H9 (cell line): ENCODE data around the gene C10orf105. TPM values are rescaled to one million over a fixed set of nuclear protein-coding genes. Genes with fewer than 3 reads are reported as not detected.

Experiments
- DNase-seq: peaks from one replicate; pipeline ENCODE4 v3.0.0-alpha.2; 2017
- H2AFZ ChIP-seq: one replicate; pipeline ENCODE4 v1.6.1; 2013; ENCODE audit warnings: mild to moderate bottlenecking, low read length, control low read depth, moderate library complexity
- H2AK5ac ChIP-seq: 2 replicates; pipeline ENCODE4 v1.6.1; 2013; ENCODE audit warnings: low read length, control low read depth, mixed read lengths; ENCODE audit not compliant: insufficient read length
- H2BK120ac ChIP-seq: one replicate; pipeline ENCODE4 v1.6.1; 2013; ENCODE audit warnings: low read depth, mild to moderate bottlenecking, low read length, control low read depth, inconsistent platforms; ENCODE audit not compliant: poor library complexity, severe bottlenecking
- H2BK12ac ChIP-seq: 2 replicates; pipeline ENCODE4 v1.6.1; 2013; ENCODE audit warnings: low read length, control low read depth, mixed read lengths, low read depth; ENCODE audit not compliant: insufficient read length
- H2BK15ac ChIP-seq: 2 replicates; pipeline ENCODE4 v1.6.1; 2013; ENCODE audit warnings: low read depth, low read length, control low read depth
- H2BK20ac ChIP-seq: one replicate; pipeline ENCODE4 v1.6.1; 2013; ENCODE audit warnings: low read depth, mild to moderate bottlenecking, low read length, control low read depth, inconsistent platforms; ENCODE audit not compliant: poor library complexity, severe bottlenecking
- H2BK5ac ChIP-seq: 2 replicates; pipeline ENCODE4 v1.6.1; 2013; ENCODE audit warnings: low read length, control low read depth, mixed read lengths; ENCODE audit not compliant: insufficient read length
- H3K14ac ChIP-seq: 2 replicates; pipeline ENCODE4 v1.6.1; 2013; ENCODE audit warnings: low read length, control low read depth; ENCODE audit not compliant: insufficient read depth
- H3K18ac ChIP-seq: 2 replicates; pipeline ENCODE4 v1.6.1; 2013; ENCODE audit warnings: low read depth, mild to moderate bottlenecking, mixed read lengths, low read length, control low read depth; ENCODE audit not compliant: insufficient read length
- H3K23ac ChIP-seq: 2 replicates; pipeline ENCODE4 v1.6.1; 2013; ENCODE audit warnings: low read length, control low read depth, mixed read lengths, low read depth; ENCODE audit not compliant: insufficient read length
- H3K23me2 ChIP-seq: 2 replicates; pipeline ENCODE4 v1.6.1; 2013; ENCODE audit warnings: low read depth, mild to moderate bottlenecking, mixed read lengths, low read length, control low read depth; ENCODE audit not compliant: insufficient read length, poor library complexity, severe bottlenecking
- H3K27ac ChIP-seq: 2 replicates; pipeline ENCODE4 v1.5.1; 2013; ENCODE audit warnings: low read length, control low read depth, mixed read lengths, low read depth; ENCODE audit not compliant: insufficient read length
- H3K27me3 ChIP-seq: 2 replicates; pipeline ENCODE4 v1.6.1; 2013; ENCODE audit warnings: low read length, control low read depth, inconsistent platforms; ENCODE audit not compliant: insufficient read depth
- H3K4ac ChIP-seq: 2 replicates; pipeline ENCODE4 v1.6.1; 2013; ENCODE audit warnings: low read depth, mild to moderate bottlenecking, control low read depth, inconsistent platforms, low read length, moderate library complexity
- H3K4me1 ChIP-seq: 2 replicates; pipeline ENCODE4 v1.6.1; 2013; ENCODE audit warnings: low read length, control low read depth, inconsistent platforms; ENCODE audit not compliant: insufficient read depth
- H3K4me2 ChIP-seq: 2 replicates; pipeline ENCODE4 v1.6.1; 2013; ENCODE audit warnings: low read length, control low read depth, mixed read lengths; ENCODE audit not compliant: insufficient read length, insufficient read depth
- H3K56ac ChIP-seq: 2 replicates; pipeline ENCODE4 v1.6.1; 2013; ENCODE audit warnings: low read depth, mild to moderate bottlenecking, mixed read lengths, low read length, control low read depth; ENCODE audit not compliant: insufficient read length
- H3K79me1 ChIP-seq: 2 replicates; pipeline ENCODE4 v1.6.1; 2013; ENCODE audit warnings: low read depth, mild to moderate bottlenecking, moderate library complexity, low read length, control low read depth, inconsistent platforms; ENCODE audit not compliant: insufficient read depth, poor library complexity, severe bottlenecking
- H3K79me2 ChIP-seq: 2 replicates; pipeline ENCODE4 v1.6.1; 2013; ENCODE audit warnings: low read length, control low read depth, inconsistent platforms; ENCODE audit not compliant: insufficient read depth
- H3K9ac ChIP-seq: 2 replicates; pipeline ENCODE4 v1.6.1; 2013; ENCODE audit warnings: low read length, control low read depth, mixed read lengths; ENCODE audit not compliant: insufficient read length; ENCODE audit errors: extremely low read depth
- H3K9me3 ChIP-seq: one replicate; pipeline ENCODE4 v1.6.1; 2013; ENCODE audit warnings: low read depth, low read length, inconsistent platforms; ENCODE audit not compliant: control insufficient read depth
- H3T11ph ChIP-seq: one replicate; pipeline ENCODE4 v1.6.1; 2013; ENCODE audit warnings: mild to moderate bottlenecking, low read length, control low read depth, inconsistent platforms
- H4K20me1 ChIP-seq: one replicate; pipeline ENCODE4 v1.6.1; 2013; ENCODE audit not compliant: control insufficient read depth, insufficient read length, insufficient read depth
- H4K5ac ChIP-seq: 2 replicates; pipeline ENCODE4 v1.6.1; 2013; ENCODE audit warnings: low read depth, mild to moderate bottlenecking, mixed read lengths, low read length, control low read depth; ENCODE audit not compliant: insufficient read length
- H4K8ac ChIP-seq: replicated peaks from 2 replicates; pipeline ENCODE4 v1.6.1; 2013; ENCODE audit warnings: low read length, control low read depth, mixed read lengths, low read depth; ENCODE audit not compliant: insufficient read length
- H4K91ac ChIP-seq: 2 replicates; pipeline ENCODE4 v1.6.1; 2013; ENCODE audit warnings: low read depth, mild to moderate bottlenecking, moderate library complexity, mixed read lengths, low read length, control low read depth; ENCODE audit not compliant: insufficient read length
- H3K27ac Mint-ChIP-seq, 3 experiments: 2 replicates in 2 of 3; 3 replicates in 1 of 3; pipeline ENCODE4 v1.8.0; 2020 to 2021; ENCODE audit warnings: mixed read lengths in 3 of 3, mild to moderate bottlenecking in 1 of 3, moderate library complexity in 1 of 3
- H3K27me3 Mint-ChIP-seq: 2 replicates; pipeline ENCODE4 v1.8.0; 2021; ENCODE audit warnings: low read depth, mild to moderate bottlenecking, moderate library complexity, mixed read lengths
- H3K36me3 Mint-ChIP-seq, 3 experiments: 2 replicates in 2 of 3; 3 replicates in 1 of 3; pipeline ENCODE4 v1.8.0; 2020 to 2021; ENCODE audit warnings: low read depth in 3 of 3, mixed read lengths in 3 of 3; ENCODE audit not compliant: insufficient read depth in 1 of 3
- H3K4me1 Mint-ChIP-seq, 2 experiments: 2 replicates each; pipeline ENCODE4 v1.8.0; 2020; ENCODE audit warnings: mixed read lengths in 2 of 2
- H3K4me3 Mint-ChIP-seq, 2 experiments: 2 replicates in 1 of 2; 3 replicates in 1 of 2; pipeline ENCODE4 v1.8.0; 2020 to 2021; ENCODE audit warnings: mild to moderate bottlenecking in 2 of 2, mixed read lengths in 2 of 2, moderate library complexity in 1 of 2
- H3K9me3 Mint-ChIP-seq, 2 experiments: 2 replicates in 1 of 2; 3 replicates in 1 of 2; pipeline ENCODE4 v1.8.0; 2020; ENCODE audit warnings: mild to moderate bottlenecking in 2 of 2, mixed read lengths in 2 of 2, moderate library complexity in 1 of 2
- WGBS: extraction: QIAGEN DNeasy Blood & Tissue Kit; methylation state at CpG from one replicate; pipeline ENCODE4 v1.1.7; 2013; ENCODE audit warnings: missing lambda C conversion rate, low lambda C conversion rate, mixed read lengths; ENCODE audit not compliant: insufficient read length; ENCODE audit errors: extremely low coverage; 5-methylcytosine and 5-hydroxymethylcytosine counted together
- total RNA-seq: library from RNA; stranded (reverse); gene quantifications from 2 replicates; pipeline ENCODE4 v1.2.1, GENCODE V29; 2021
- TF ChIP-seq, protein P1 (sequence below): fragments of 200-600 bp; sonication (generic); conservative IDR thresholded peaks from 3 replicates; pipeline ENCODE4 v1.8.0; 2021; ENCODE audit warnings: antibody characterized with exemption, mild to moderate bottlenecking

The C10orf105 gene
- total RNA-seq, 1 experiment from 2014 or later: 0.26 TPM

- H3K27me3 ChIP-seq: no peaks in the 10 kb centered on the region; the same call in 1 of the 2 replicates
Measured at GRCh38 chr10:71723311-71723710, 3.7 kb upstream of the C10orf105 start.

More at GRCh38 chr10:71723311-71723710, 3.7 kb upstream of the C10orf105 start:
- peaks cover 24% of the 10 kb centered on the region for H3K27me3 Mint-ChIP-seq
- Histone ChIP-seq H2AK5ac (no peak overlapping the region), H3K79me2 (no peaks in the 10 kb centered on the region), H3K23ac (no peak overlapping the region), H3K9me3 (no peaks in the 10 kb centered on the region), H4K91ac (no peak overlapping the region), H2BK20ac (no peak overlapping the region), H3K14ac (no peak overlapping the region), H4K5ac (no peak overlapping the region), H3K79me1 (no peaks in the 10 kb centered on the region), H3K9ac (no peak overlapping the region), H3K27ac (no peak overlapping the region), H4K20me1 (no peaks in the 10 kb centered on the region), H2BK120ac (no peak overlapping the region), H3K18ac (no peak overlapping the region), H2BK5ac (no peak overlapping the region), H3K23me2 (no peaks in the 10 kb centered on the region), H2AFZ (no peak overlapping the region), H2BK12ac (no peak overlapping the region), H3T11ph (no peak overlapping the region), H3K56ac (no peak overlapping the region), H4K8ac (no peak overlapping the region), H2BK15ac (no peak overlapping the region), H3K4me1 (no peaks in the 10 kb centered on the region), H3K4ac (no peak overlapping the region), H3K4me2 (no peak overlapping the region)
- no peak overlapping the region for H3K4me3 Mint-ChIP-seq
- TF ChIP-seq, protein P1, sequence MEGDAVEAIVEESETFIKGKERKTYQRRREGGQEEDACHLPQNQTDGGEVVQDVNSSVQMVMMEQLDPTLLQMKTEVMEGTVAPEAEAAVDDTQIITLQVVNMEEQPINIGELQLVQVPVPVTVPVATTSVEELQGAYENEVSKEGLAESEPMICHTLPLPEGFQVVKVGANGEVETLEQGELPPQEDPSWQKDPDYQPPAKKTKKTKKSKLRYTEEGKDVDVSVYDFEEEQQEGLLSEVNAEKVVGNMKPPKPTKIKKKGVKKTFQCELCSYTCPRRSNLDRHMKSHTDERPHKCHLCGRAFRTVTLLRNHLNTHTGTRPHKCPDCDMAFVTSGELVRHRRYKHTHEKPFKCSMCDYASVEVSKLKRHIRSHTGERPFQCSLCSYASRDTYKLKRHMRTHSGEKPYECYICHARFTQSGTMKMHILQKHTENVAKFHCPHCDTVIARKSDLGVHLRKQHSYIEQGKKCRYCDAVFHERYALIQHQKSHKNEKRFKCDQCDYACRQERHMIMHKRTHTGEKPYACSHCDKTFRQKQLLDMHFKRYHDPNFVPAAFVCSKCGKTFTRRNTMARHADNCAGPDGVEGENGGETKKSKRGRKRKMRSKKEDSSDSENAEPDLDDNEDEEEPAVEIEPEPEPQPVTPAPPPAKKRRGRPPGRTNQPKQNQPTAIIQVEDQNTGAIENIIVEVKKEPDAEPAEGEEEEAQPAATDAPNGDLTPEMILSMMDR: no peak
- peak overlapping the region in 1 of 3 experiments; percentile 95; a peak in 2 of 7 replicates for H3K27ac Mint-ChIP-seq
- no CpG with 5 or more reads among the region's 11 CpGs for WGBS
- H3K4me1 Mint-ChIP-seq: peaks cover 9 to 25% of the 10 kb centered on the region in 2 experiments; a peak in 3 of 4 replicates
- H3K36me3 Mint-ChIP-seq: no peaks in the 10 kb centered on the region; a peak in 1 of 7 replicates
- no peak for DNase-seq
- no peaks in the 10 kb centered on the region for H3K9me3 Mint-ChIP-seq
